ENCODE measurements around the gene RAPGEF1.

RAPGEF1 gene

DNA sequence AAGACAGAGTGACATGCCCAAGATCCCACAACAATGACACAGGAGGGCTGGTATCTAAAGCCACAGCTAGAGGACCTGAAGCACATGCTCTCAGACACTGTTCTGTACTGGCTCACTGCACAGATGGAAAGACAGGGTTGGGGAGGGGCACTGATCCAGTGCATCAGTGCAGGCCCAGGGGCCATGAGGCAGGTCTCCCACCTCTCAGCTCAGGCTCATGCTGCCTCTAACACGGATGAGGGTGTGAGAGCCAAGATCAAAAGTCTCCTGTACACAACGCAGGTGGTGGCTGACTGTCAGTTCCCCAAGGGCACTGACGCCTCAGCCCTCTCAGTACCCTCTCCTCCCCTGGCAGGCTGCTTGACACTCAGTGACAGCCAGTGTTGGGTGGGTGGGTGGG is 10.9 kb downstream of the RAPGEF1 start:
- peak overlapping the region; percentile 89 for H3K27ac ChIP-seq
- ChIA-PET POLR2A (ENCODE audit: low non-redundant PET) (interaction anchor here (0.8 kb wide), 1 partner anchor 116 kb away, joined by 3 read pairs; no protein-coding TSS in a partner anchor), CTCF (no interaction called here)
- TF ChIP-seq, protein P1, sequence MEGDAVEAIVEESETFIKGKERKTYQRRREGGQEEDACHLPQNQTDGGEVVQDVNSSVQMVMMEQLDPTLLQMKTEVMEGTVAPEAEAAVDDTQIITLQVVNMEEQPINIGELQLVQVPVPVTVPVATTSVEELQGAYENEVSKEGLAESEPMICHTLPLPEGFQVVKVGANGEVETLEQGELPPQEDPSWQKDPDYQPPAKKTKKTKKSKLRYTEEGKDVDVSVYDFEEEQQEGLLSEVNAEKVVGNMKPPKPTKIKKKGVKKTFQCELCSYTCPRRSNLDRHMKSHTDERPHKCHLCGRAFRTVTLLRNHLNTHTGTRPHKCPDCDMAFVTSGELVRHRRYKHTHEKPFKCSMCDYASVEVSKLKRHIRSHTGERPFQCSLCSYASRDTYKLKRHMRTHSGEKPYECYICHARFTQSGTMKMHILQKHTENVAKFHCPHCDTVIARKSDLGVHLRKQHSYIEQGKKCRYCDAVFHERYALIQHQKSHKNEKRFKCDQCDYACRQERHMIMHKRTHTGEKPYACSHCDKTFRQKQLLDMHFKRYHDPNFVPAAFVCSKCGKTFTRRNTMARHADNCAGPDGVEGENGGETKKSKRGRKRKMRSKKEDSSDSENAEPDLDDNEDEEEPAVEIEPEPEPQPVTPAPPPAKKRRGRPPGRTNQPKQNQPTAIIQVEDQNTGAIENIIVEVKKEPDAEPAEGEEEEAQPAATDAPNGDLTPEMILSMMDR (conservative IDR thresholded peaks at IDR 0.05; ENCODE audit: low read depth) = no peak
- DNase-seq (ENCODE audit: low spot score) = no peak

DNA sequence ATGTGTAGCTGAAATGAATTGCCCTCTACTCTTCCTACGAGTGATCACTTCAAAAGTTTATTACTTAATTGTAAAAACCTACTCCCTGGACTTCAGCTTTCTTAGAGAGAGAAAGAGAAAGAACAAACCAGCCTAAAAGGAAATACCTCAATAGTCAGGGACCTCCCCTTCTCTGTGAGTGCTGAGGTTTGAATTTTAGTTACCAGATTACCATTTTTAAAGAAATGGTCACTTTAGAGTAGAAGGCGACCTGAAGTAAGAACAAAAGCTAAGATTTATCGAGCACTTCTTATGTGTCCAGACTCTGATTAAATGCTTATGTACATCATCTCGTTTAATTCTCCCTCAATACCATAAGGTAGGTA is 11.3 kb downstream of the RAPGEF1 start:
- CTCF ChIA-PET = interaction anchor here (1.6 kb wide), 1 partner anchor 12 kb away, joined by 9 read pairs; the partner anchor contains the start of gene RAPGEF1
- TF ChIP-seq, protein P1 (conservative IDR thresholded peaks at IDR 0.05; ENCODE audit: low read depth) = no peak
- H3K27ac ChIP-seq = peak overlapping the region; percentile 89
- DNase-seq (ENCODE audit: low spot score) = no peak
- POLR2A ChIA-PET (ENCODE audit: low non-redundant PET) = interaction anchor here (0.8 kb wide), 1 partner anchor 116 kb away, joined by 3 read pairs; no protein-coding TSS in a partner anchor

DNA sequence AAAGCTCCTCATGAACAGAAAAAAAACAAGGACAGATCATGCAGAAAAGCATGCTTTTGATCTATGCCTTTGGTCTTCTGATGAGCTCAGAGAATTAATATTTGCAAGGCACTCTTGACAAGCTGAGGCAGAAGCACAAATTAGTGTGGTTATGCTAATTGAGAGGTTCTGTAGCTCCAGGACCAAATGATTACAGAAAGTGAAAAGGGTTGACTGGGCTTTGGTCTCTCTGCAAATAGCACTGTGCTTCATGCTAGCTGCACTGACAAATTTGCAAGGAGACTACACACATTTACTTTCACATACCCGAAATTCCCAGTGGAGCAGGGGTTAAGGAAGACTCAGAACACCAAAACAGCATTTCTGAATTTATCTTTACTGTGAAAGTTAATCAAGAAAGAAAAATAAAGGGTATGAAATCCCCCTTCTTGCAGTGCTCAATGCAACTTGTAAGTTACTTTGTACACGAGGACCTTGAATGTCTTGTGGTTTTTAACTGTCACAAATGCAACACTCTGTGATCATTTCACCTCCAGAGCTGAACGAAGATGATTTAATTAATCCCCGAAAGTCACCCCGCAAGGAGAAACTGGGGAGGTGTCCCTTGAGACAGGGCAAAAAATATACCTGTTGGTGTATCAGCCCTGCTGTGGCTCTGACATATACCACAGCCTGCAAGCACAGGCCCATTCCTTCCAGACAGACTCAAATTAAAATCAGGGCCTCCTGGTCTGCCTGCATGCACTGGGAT is 11.9 kb downstream of the RAPGEF1 start:
- peak overlapping the region; percentile 89 for H3K27ac ChIP-seq
- TF ChIP-seq, protein P1 (conservative IDR thresholded peaks at IDR 0.05; ENCODE audit: low read depth) = no peak
- ChIA-PET POLR2A (ENCODE audit: low non-redundant PET) (interaction anchor here (0.8 kb wide), 1 partner anchor 115 kb away, joined by 3 read pairs; no protein-coding TSS in a partner anchor), CTCF (interaction anchor here (0.6 to 1.8 kb wide), 4 partner anchors 12 to 136 kb away, joined by 3 to 9 read pairs (median 6); partner anchors contain the start of gene RAPGEF1)
- DNase-seq (ENCODE audit: low spot score) = peak; percentile 54

DNA sequence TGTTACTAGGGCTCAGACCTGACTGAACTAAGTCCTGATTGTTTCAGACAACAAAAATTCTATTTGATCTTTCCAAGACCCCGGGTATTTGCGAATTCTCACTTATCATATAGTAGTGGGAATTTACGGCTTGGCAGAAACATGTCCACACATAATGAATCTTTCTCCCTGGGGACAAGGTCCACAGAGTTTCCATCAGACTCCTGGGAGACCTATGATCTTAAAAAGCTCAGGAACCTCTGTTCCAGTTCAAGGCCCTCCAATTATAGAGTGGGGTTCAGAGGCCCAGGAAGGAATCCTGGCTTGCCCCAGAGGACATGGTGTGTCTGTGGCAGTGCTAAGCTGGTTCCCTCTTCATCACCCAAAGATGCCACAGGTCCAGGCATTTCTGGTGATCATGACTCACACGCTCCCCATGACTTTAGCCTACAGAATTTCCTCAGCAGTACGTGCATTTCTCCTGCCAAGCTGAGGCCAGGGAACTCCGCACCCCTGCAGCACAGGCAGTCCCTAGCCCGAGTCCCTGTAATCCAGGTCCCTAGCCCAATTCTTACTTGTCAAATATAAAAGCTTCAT is 12.6 kb downstream of the RAPGEF1 start:
- DNase-seq (ENCODE audit: low spot score) = peak; percentile 91
- TF ChIP-seq, protein P1 (conservative IDR thresholded peaks at IDR 0.05; ENCODE audit: low read depth) = no peak
- CTCF ChIA-PET = interaction anchor here (0.6 to 1.8 kb wide), 4 partner anchors 13 to 136 kb away, joined by 3 to 9 read pairs (median 6); partner anchors contain the start of gene RAPGEF1
- peak overlapping the region; percentile 89 for H3K27ac ChIP-seq
- POLR2A ChIA-PET (ENCODE audit: low non-redundant PET) = interaction anchor here (0.5 to 0.6 kb wide), 2 partner anchors 13 to 50 kb away, joined by 3 to 6 read pairs; no protein-coding TSS in a partner anchor

DNA sequence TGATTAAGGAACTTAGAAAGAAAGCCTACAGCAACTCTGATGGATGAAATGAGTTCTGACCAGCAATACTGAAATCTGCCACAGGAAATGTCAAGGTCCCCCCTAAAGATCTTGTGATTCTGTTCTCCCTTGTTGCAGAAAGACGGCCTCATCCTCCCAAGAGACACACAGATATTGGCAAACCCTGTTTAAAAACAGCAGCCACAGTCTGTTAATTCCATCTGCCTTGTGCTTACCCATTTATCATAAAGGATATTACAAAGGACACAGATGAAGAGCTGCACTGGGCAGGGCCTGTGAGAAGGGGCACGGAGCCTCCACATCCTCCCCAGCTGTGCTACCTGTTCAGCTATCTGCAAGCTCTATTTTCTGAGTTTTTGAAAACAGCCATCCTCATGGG is 15.2 kb downstream of the RAPGEF1 start:
- ChIA-PET CTCF (interaction anchor here (0.9 to 1.1 kb wide), 2 partner anchors 21 to 65 kb away, joined by 3 to 6 read pairs; no protein-coding TSS in a partner anchor), POLR2A (ENCODE audit: low non-redundant PET) (no interaction called here)
- no peak for DNase-seq (ENCODE audit: low spot score)
- H3K27ac ChIP-seq = peak overlapping the region; percentile 18; the same call in 1 of the 2 replicates
- TF ChIP-seq, protein P1 (conservative IDR thresholded peaks at IDR 0.05; ENCODE audit: low read depth) = no peak

DNA sequence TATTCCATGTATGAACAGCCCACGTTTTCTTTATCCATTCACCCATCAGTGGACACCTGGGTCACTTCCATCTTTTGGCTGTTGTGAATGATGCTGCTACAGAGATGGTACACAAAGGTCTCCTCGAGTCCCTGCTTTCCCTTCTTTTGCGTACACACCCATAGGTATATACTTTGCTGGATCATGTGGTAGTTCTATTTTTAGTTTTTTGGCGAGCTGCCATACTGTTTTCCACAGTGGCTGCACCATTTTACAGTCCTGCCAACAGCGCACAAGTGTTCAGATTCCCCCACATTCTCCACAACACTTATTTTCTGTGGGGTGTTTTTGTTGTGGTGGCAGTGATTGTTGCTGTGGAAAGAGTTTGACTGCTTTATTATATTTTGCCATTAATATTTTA is 16.2 kb downstream of the RAPGEF1 start:
- ChIA-PET POLR2A (ENCODE audit: low non-redundant PET) (no interaction called here), CTCF (interaction anchor here (1.1 kb wide), 1 partner anchor 39 kb away, joined by 3 read pairs; no protein-coding TSS in a partner anchor)
- no peak overlapping the region for H3K27ac ChIP-seq
- DNase-seq (ENCODE audit: low spot score) = no peak
- TF ChIP-seq, protein P1 (conservative IDR thresholded peaks at IDR 0.05; ENCODE audit: low read depth) = no peak

Data from RWPE1 (cell line).